ENCODE measurements around the gene ACTR8.

DNA sequence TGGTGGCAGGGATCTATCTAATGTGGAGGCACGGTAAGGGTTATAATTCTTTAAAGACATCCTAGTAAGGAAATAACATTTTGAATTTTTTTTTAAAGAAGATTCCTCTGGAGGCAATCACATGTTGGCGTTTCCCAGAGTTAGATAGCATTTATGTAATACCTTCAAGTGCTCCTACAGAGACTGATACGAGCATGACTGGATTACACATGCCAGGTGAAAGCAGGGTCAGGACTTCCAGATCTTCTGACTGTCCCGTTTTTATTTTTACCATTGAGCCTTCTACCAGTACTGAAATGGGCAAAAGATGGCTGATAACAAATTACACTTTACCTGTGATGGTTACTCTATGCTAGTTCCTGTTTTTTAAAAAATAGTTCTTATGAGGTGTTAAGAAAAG is 21.8 kb downstream of the ACTR8 start:
- TF ChIP-seq, protein P1, sequence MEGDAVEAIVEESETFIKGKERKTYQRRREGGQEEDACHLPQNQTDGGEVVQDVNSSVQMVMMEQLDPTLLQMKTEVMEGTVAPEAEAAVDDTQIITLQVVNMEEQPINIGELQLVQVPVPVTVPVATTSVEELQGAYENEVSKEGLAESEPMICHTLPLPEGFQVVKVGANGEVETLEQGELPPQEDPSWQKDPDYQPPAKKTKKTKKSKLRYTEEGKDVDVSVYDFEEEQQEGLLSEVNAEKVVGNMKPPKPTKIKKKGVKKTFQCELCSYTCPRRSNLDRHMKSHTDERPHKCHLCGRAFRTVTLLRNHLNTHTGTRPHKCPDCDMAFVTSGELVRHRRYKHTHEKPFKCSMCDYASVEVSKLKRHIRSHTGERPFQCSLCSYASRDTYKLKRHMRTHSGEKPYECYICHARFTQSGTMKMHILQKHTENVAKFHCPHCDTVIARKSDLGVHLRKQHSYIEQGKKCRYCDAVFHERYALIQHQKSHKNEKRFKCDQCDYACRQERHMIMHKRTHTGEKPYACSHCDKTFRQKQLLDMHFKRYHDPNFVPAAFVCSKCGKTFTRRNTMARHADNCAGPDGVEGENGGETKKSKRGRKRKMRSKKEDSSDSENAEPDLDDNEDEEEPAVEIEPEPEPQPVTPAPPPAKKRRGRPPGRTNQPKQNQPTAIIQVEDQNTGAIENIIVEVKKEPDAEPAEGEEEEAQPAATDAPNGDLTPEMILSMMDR (IDR thresholded peaks at IDR 0.05), result no peak
- no peak for TF ChIP-seq POLR2A (IDR thresholded peaks at IDR 0.05)

Data from upper lobe of left lung (tissue), 4 donors.